Naive thymus-derived CD8-positive, alpha-beta T cell (primary cell): ENCODE results near the gene KRTAP4-6. TPM values are rescaled to one million over a fixed set of nuclear protein-coding genes. Genes with fewer than 3 reads are reported as not detected.
"Not testable (repeated sequence)": the region's sequence is repeated elsewhere in the genome, so short reads cannot be mapped to it uniquely, and the experiment has no call there.

Source experiments
- ATAC-seq, 2 donors: fragments of 150-1000 bp; cut with Tn5 transposase in 1 of 2; sonication (Bioruptor Pico), chemical (Tn5 transposase) in 1 of 2; 1 replicate in 1 of 2; 2 replicates in 1 of 2; pipeline ENCODE4 v1.10.0; 2021; ENCODE audit warnings: mild to moderate bottlenecking in 2 of 2, moderate library complexity in 2 of 2
- POLR2A ChIA-PET: fragments of 350-600 bp; sonication (Branson Sonifier 250); formaldehyde crosslinking; loops from one replicate; lab custom pipeline; 2021; ENCODE audit warnings: antibody characterized with exemption; lab: Charles Lee
- DNase-seq, 10 donors: peaks; one replicate each; pipeline versions ENCODE4 v3.0.0 to v3.0.0-alpha.2; 2020 to 2022
- H3K27ac Mint-ChIP-seq, 10 donors: one replicate each; pipeline ENCODE4 v1.8.0; 2020 to 2022; ENCODE audit warnings: mild to moderate bottlenecking in 10 of 10, mixed read lengths in 10 of 10, moderate library complexity in 4 of 10, inconsistent platforms in 1 of 10
- H3K27me3 Mint-ChIP-seq, 5 donors: one replicate each; pipeline ENCODE4 v1.8.0; 2021 to 2022; ENCODE audit warnings: mixed read lengths in 5 of 5
- H3K36me3 Mint-ChIP-seq, 3 donors: one replicate each; pipeline ENCODE4 v1.8.0; 2020 to 2022; ENCODE audit warnings: mixed read lengths in 3 of 3, mild to moderate bottlenecking in 2 of 3, inconsistent platforms in 1 of 3
- H3K4me1 Mint-ChIP-seq, 4 donors: one replicate each; pipeline ENCODE4 v1.8.0; 2021 to 2022; ENCODE audit warnings: mixed read lengths in 4 of 4
- H3K4me3 Mint-ChIP-seq, 10 donors: one replicate each; pipeline ENCODE4 v1.8.0; 2020 to 2022; ENCODE audit warnings: mild to moderate bottlenecking in 10 of 10, mixed read lengths in 10 of 10, moderate library complexity in 6 of 10, inconsistent platforms in 1 of 10
- H3K9me3 Mint-ChIP-seq, 9 donors: one replicate each; pipeline ENCODE4 v1.8.0; 2020 to 2022; ENCODE audit warnings: mixed read lengths in 9 of 9, mild to moderate bottlenecking in 3 of 9, inconsistent platforms in 1 of 9, moderate library complexity in 1 of 9
- polyA plus RNA-seq, 3 donors: library from polyadenylated mRNA; unstranded; fragments of 300-500 nt; fragmentation: Illumina TruSeq; gene quantifications; one replicate each; pipeline ENCODE4 v1.2.3, GENCODE V29; 2021
- total RNA-seq, 8 experiments: library from RNA in 2 of 8; stranded (reverse) in 2 of 8; gene quantifications; one replicate each; pipeline ENCODE4 v1.2.3 and lab custom pipeline; 2021 to 2026

KRTAP4-6 gene
- total and polyA plus RNA-seq, 5 experiments from 2014 or later: not detected

GRCh38 chr17:41099682-41100480 is 40.5 kb downstream of the KRTAP4-6 start:
- POLR2A ChIA-PET, H3K36me3 Mint-ChIP-seq, H3K9me3 Mint-ChIP-seq, DNase-seq: not testable (repeated sequence)
- H3K4me1 Mint-ChIP-seq: peaks cover 6 to 20% (median 12%) of the 10 kb centered on the region in 4 donors
- H3K4me3 Mint-ChIP-seq: peak overlapping the region in 5 of 10 donors; percentile 8 to 56 (median 32)
- peaks cover 6 to 14% (median 8%) of the 10 kb centered on the region in 5 donors for H3K27me3 Mint-ChIP-seq
- peak overlapping the region in 2 of 10 donors; percentile 11 to 24 for H3K27ac Mint-ChIP-seq
- ATAC-seq: peak; percentile 52 to 62

- no peak for DNase-seq
- POLR2A ChIA-PET: no interaction called here
- Mint-ChIP-seq H3K36me3 (no peaks in the 10 kb centered on the region), H3K27ac (no peak overlapping the region), H3K4me1 (peaks cover 6 to 20% (median 12%) of the 10 kb centered on the region in 4 donors), H3K4me3 (no peak overlapping the region), H3K9me3 (no peaks in the 10 kb centered on the region), H3K27me3 (peaks cover 6 to 14% (median 8%) of the 10 kb centered on the region in 5 donors)
- no peak for ATAC-seq
These were observed 41.9 kb downstream of the KRTAP4-6 start for GRCh38 chr17:41098481-41098880.

DNA sequence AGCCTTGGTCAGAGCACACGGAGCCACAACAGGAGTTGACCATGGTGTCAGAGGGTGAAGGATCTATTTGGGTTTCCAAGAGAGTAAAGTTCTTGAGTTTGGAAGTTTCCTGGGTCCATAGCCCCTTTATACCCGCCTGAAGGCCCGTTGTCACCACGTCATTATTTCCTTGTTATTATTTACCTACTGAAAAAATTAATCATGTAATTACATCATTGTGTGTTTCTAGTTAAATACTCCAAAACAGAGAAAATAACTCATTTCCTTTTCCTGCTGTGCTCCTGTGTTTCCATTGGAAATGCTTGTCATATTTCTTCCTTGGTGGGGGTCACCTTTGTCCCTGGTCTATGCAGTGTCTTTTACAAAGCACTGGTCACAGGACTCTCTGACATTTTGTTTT is 42.3 kb downstream of the KRTAP4-6 start, which contains the start of gene KRTAP4-8:
TSS of gene KRTAP4-8 (minus strand) at position 101 of the 400 bp plus-strand sequence. CDS start at position 43, 58 bp downstream.
- Mint-ChIP-seq H3K36me3 (peaks cover 0 to 1% (median 1%) of the 10 kb centered on the region in 3 donors), H3K27me3 (peaks cover 6 to 14% (median 8%) of the 10 kb centered on the region in 5 donors), H3K27ac (peak within 1 kb of the TSS in 1 of 10 donors; percentile 47), H3K4me1 (peaks cover 6 to 20% (median 12%) of the 10 kb centered on the region in 4 donors), H3K9me3 (peaks cover 0 to 2% (median 0%) of the 10 kb centered on the region in 9 donors), H3K4me3 (no peak within 1 kb of the TSS)
- POLR2A ChIA-PET: no interaction called here
- ATAC-seq (no peak), DNase-seq (no peak)

DNA sequence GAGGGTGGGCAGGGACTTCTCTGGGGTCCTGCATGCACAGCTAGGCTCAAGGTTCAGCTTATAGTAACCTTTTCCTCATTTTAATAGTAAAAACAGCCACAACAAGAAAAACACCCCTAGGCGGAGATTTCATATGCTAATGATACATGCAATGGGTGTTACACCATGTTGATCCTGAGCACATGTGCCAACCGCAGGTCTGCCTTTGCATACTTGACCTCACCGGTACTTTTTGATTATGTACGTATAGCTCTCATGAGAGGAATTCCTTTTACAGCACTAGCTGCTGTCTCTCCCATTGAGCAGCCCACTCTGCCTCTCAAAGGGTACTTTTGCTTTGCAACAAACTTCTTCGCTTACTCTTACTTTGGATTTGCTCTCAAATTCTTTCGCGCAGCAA is 44.3 kb downstream of the KRTAP4-6 start:
- peaks cover 0 to 7% (median 0%) of the 10 kb centered on the region in 9 donors for H3K9me3 Mint-ChIP-seq
- ATAC-seq (no peak), DNase-seq (no peak)
- H3K4me3 Mint-ChIP-seq: no peak overlapping the region
- H3K36me3 Mint-ChIP-seq: peaks cover 0 to 5% (median 3%) of the 10 kb centered on the region in 3 donors
- POLR2A ChIA-PET: no interaction called here
- H3K4me1 Mint-ChIP-seq: peaks cover 6 to 17% (median 10%) of the 10 kb centered on the region in 4 donors
- peak overlapping the region in 1 of 10 donors; percentile 34 for H3K27ac Mint-ChIP-seq
- H3K27me3 Mint-ChIP-seq: peaks cover 6 to 14% (median 8%) of the 10 kb centered on the region in 5 donors

Other genes with a start within 250 kb of the KRTAP4-6 start
Only the 30 nearest of the 39 such genes appear.
- gene KRTAP3-3, start 146.4 kb downstream of the KRTAP4-6 start, total RNA-seq: not detected
- not detected for gene KRTAP3-3, start 146.4 kb downstream of the KRTAP4-6 start, polyA plus RNA-seq
- not detected for gene KRTAP3-2, start 140.6 kb downstream of the KRTAP4-6 start, total RNA-seq
- gene KRTAP3-2, start 140.6 kb downstream of the KRTAP4-6 start, polyA plus RNA-seq: not detected
- gene KRTAP3-1, start 131.4 kb downstream of the KRTAP4-6 start, total RNA-seq: not detected
- not detected for gene KRTAP3-1, start 131.4 kb downstream of the KRTAP4-6 start, polyA plus RNA-seq
- gene KRTAP1-5, start 113.3 kb downstream of the KRTAP4-6 start, total RNA-seq: not detected
- gene KRTAP1-5, start 113.3 kb downstream of the KRTAP4-6 start, polyA plus RNA-seq: not detected
- not detected for gene KRTAP1-4, start 110.3 kb downstream of the KRTAP4-6 start, total RNA-seq
- gene KRTAP1-4, start 110.3 kb downstream of the KRTAP4-6 start, polyA plus RNA-seq: not detected
- not detected for gene KRTAP1-3, start 105.7 kb downstream of the KRTAP4-6 start, total RNA-seq
- gene KRTAP1-3, start 105.7 kb downstream of the KRTAP4-6 start, polyA plus RNA-seq: not detected
- not detected for gene KRTAP1-1, start 99.1 kb downstream of the KRTAP4-6 start, total RNA-seq
- not detected for gene KRTAP1-1, start 99.1 kb downstream of the KRTAP4-6 start, polyA plus RNA-seq
- not detected for gene KRTAP2-1, start 93.2 kb downstream of the KRTAP4-6 start, total RNA-seq
- gene KRTAP2-1, start 93.2 kb downstream of the KRTAP4-6 start, polyA plus RNA-seq: not detected
- gene KRTAP2-2, start 85.3 kb downstream of the KRTAP4-6 start, total RNA-seq: not detected
- not detected for gene KRTAP2-2, start 85.3 kb downstream of the KRTAP4-6 start, polyA plus RNA-seq
- not detected for gene KRTAP2-3, start 80.4 kb downstream of the KRTAP4-6 start, total RNA-seq
- gene KRTAP2-3, start 80.4 kb downstream of the KRTAP4-6 start, polyA plus RNA-seq: not detected
- not detected for gene KRTAP2-4, start 74.7 kb downstream of the KRTAP4-6 start, total RNA-seq
- gene KRTAP2-4, start 74.7 kb downstream of the KRTAP4-6 start, polyA plus RNA-seq: not detected
- not detected for gene KRTAP4-7, start 56.4 kb downstream of the KRTAP4-6 start, total RNA-seq
- gene KRTAP4-7, start 56.4 kb downstream of the KRTAP4-6 start, polyA plus RNA-seq: not detected
- not detected for gene KRTAP4-8, start 42.4 kb downstream of the KRTAP4-6 start, total RNA-seq
- not detected for gene KRTAP4-8, start 42.4 kb downstream of the KRTAP4-6 start, polyA plus RNA-seq
- gene KRTAP4-16, start 38.3 kb downstream of the KRTAP4-6 start, total RNA-seq: not detected
- gene KRTAP4-16, start 38.3 kb downstream of the KRTAP4-6 start, polyA plus RNA-seq: not detected
- gene KRTAP4-9, start 35.2 kb downstream of the KRTAP4-6 start, total RNA-seq: not detected
- gene KRTAP4-9, start 35.2 kb downstream of the KRTAP4-6 start, polyA plus RNA-seq: not detected
- not detected for gene KRTAP4-11, start 22.2 kb downstream of the KRTAP4-6 start, total RNA-seq
- not detected for gene KRTAP4-11, start 22.2 kb downstream of the KRTAP4-6 start, polyA plus RNA-seq
- gene KRTAP4-12, start 16.4 kb downstream of the KRTAP4-6 start, total RNA-seq: not detected
- under 1 TPM in 1 of 3 donors, not detected in 2; 0.15 TPM for gene KRTAP4-12, start 16.4 kb downstream of the KRTAP4-6 start, polyA plus RNA-seq
- gene KRTAP4-5, start 9.3 kb upstream of the KRTAP4-6 start, total RNA-seq: not detected
- not detected for gene KRTAP4-5, start 9.3 kb upstream of the KRTAP4-6 start, polyA plus RNA-seq
- gene KRTAP4-4, start 20.2 kb upstream of the KRTAP4-6 start, total RNA-seq: not detected
- gene KRTAP4-4, start 20.2 kb upstream of the KRTAP4-6 start, polyA plus RNA-seq: not detected
- not detected for gene KRTAP4-3, start 27.7 kb upstream of the KRTAP4-6 start, total RNA-seq
- not detected for gene KRTAP4-3, start 27.7 kb upstream of the KRTAP4-6 start, polyA plus RNA-seq
- gene KRTAP4-2, start 37.7 kb upstream of the KRTAP4-6 start, total RNA-seq: not detected
- gene KRTAP4-2, start 37.7 kb upstream of the KRTAP4-6 start, polyA plus RNA-seq: not detected
- gene KRTAP4-1, start 44.4 kb upstream of the KRTAP4-6 start, total RNA-seq: not detected
- gene KRTAP4-1, start 44.4 kb upstream of the KRTAP4-6 start, polyA plus RNA-seq: not detected
- not detected for gene KRTAP9-1, start 49.3 kb upstream of the KRTAP4-6 start, total RNA-seq
- gene KRTAP9-1, start 49.3 kb upstream of the KRTAP4-6 start, polyA plus RNA-seq: not detected
- gene KRTAP9-2, start 86.1 kb upstream of the KRTAP4-6 start, total RNA-seq: not detected
- not detected for gene KRTAP9-2, start 86.1 kb upstream of the KRTAP4-6 start, polyA plus RNA-seq
- gene KRTAP9-3, start 91.9 kb upstream of the KRTAP4-6 start, total RNA-seq: not detected
- gene KRTAP9-3, start 91.9 kb upstream of the KRTAP4-6 start, polyA plus RNA-seq: not detected
- gene KRTAP9-8, start 97.5 kb upstream of the KRTAP4-6 start, total RNA-seq: not detected
- gene KRTAP9-8, start 97.5 kb upstream of the KRTAP4-6 start, polyA plus RNA-seq: not detected
- gene KRTAP9-4, start 109.1 kb upstream of the KRTAP4-6 start, total RNA-seq: not detected
- gene KRTAP9-4, start 109.1 kb upstream of the KRTAP4-6 start, polyA plus RNA-seq: not detected
- gene KRTAP9-9, start 114.8 kb upstream of the KRTAP4-6 start, total RNA-seq: not detected
- not detected for gene KRTAP9-9, start 114.8 kb upstream of the KRTAP4-6 start, polyA plus RNA-seq
- gene KRTAP9-6, start 124.8 kb upstream of the KRTAP4-6 start, total RNA-seq: not detected
- not detected for gene KRTAP9-6, start 124.8 kb upstream of the KRTAP4-6 start, polyA plus RNA-seq
- not detected for gene KRTAP9-7, start 135.2 kb upstream of the KRTAP4-6 start, total RNA-seq
- not detected for gene KRTAP9-7, start 135.2 kb upstream of the KRTAP4-6 start, polyA plus RNA-seq